Measurements from ENCODE around the gene WDR70. TPM values are rescaled to one million over a fixed set of nuclear protein-coding genes. Genes with fewer than 3 reads are reported as not detected.
"Not testable (repeated sequence)": the region's sequence is repeated elsewhere in the genome, so short reads cannot be mapped to it uniquely, and the experiment has no call there.

Gene WDR70
- total RNA-seq, 2 donors from 2014 or later: 22.7 to 35.8 TPM

GRCh38 chr5:37569466-37569865, 190.3 kb downstream of the WDR70 start:
- no peak for ATAC-seq
- peak overlapping the region in 1 of 2 donors; percentile 18 for H3K27ac Mint-ChIP-seq
- peaks cover 3 to 8% of the 10 kb centered on the region in 2 donors for H3K36me3 Mint-ChIP-seq
- no peak for DNase-seq (ENCODE audit: low spot score in 2 of 2)
- peaks cover 0 to 2% of the 10 kb centered on the region in 2 donors for H3K9me3 Mint-ChIP-seq

DNA sequence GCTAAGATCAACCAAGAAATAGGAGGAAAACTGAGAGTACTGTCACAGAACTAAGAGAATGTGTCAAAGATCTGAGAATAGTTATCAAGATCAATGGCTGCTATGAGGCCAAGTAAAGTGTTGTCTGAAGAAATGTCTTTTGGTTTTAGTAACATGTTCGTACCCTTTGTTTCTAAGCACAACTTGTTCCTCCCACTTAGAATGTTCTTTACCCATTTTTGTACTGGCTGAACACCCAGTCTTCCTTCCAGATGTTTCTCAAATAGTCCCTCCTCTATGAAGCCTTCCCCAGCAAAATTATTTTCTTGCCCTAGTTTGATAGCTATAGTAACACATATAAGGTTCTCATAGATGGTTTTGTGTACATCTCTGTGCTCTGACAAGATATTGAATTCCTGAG, 191.5 kb downstream of the WDR70 start:
- ATAC-seq: no peak
- DNase-seq (ENCODE audit: low spot score in 2 of 2): no peak
- peaks cover 7 to 12% of the 10 kb centered on the region in 2 donors for H3K36me3 Mint-ChIP-seq
- peaks cover 0 to 7% of the 10 kb centered on the region in 2 donors for H3K9me3 Mint-ChIP-seq
- no peak overlapping the region for H3K27ac Mint-ChIP-seq

DNA sequence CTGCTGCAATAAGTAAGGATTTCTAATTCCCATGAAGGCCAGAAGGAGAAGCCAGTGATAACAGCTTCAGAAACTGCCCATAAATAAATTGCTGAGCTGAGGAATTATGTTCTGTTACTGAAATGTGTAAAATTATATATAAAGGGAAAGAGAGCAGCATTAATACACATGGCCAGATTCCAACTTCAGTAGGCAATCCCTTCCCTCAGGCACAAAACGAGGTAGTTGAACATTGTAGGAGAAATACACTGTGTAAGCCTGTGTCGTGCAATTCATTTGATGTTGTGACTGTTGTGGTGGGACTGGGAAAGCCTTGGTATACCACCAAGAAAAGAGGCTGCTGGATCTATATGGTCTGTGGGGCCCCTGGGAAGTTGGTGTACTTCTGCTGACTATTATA, 192.9 kb downstream of the WDR70 start:
- Mint-ChIP-seq H3K36me3 (peaks cover 7 to 12% of the 10 kb centered on the region in 2 donors), H3K9me3 (peaks cover 0 to 7% of the 10 kb centered on the region in 2 donors), H3K27ac (no peak overlapping the region)
- DNase-seq (ENCODE audit: low spot score in 2 of 2): no peak
- no peak for ATAC-seq

- no peak for DNase-seq (ENCODE audit: low spot score in 2 of 2)
- Mint-ChIP-seq H3K9me3 (peaks cover 0 to 7% of the 10 kb centered on the region in 2 donors), H3K27ac (no peak overlapping the region), H3K36me3 (peaks cover 7 to 12% of the 10 kb centered on the region in 2 donors)
- ATAC-seq: no peak
These were observed 196.7 kb downstream of the WDR70 start for GRCh38 chr5:37575541-37576489.

GRCh38 chr5:37576552-37576951, 197.4 kb downstream of the WDR70 start:
- H3K27ac Mint-ChIP-seq: no peak overlapping the region
- no peak for DNase-seq (ENCODE audit: low spot score in 2 of 2)
- no peak for ATAC-seq
- peaks cover 0 to 7% of the 10 kb centered on the region in 2 donors for H3K9me3 Mint-ChIP-seq
- H3K36me3 Mint-ChIP-seq: peaks cover 7 to 12% of the 10 kb centered on the region in 2 donors

DNA sequence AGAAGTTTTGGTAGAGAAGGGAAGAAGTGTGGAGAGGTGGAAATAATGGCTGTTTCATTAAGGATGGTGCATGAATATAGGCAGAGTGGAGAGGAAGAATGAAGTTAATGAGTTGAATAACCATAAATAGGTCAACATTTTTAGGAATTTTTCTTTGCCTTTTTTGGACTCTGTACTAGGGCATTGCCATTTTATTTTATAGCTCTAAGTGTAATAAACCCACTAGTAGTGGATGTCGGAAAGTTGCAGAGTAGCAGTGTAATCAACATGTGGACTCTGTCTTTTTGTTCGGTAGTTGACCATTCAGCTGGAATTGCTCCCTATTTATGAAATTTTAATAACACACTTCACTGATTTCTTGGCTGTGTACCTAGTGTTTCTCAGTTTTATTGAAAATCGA, 199.1 kb downstream of the WDR70 start:
- ATAC-seq (no peak), DNase-seq (ENCODE audit: low spot score in 2 of 2) (no peak)
- Mint-ChIP-seq H3K27ac (no peak overlapping the region), H3K9me3 (peaks cover 0 to 7% of the 10 kb centered on the region in 2 donors), H3K36me3 (peaks cover 6 to 7% of the 10 kb centered on the region in 2 donors)

- H3K36me3 Mint-ChIP-seq: no peaks in the 10 kb centered on the region
- no peaks in the 10 kb centered on the region for H3K9me3 Mint-ChIP-seq
These were observed 201.0 kb downstream of the WDR70 start for GRCh38 chr5:37580106-37580505.

DNA sequence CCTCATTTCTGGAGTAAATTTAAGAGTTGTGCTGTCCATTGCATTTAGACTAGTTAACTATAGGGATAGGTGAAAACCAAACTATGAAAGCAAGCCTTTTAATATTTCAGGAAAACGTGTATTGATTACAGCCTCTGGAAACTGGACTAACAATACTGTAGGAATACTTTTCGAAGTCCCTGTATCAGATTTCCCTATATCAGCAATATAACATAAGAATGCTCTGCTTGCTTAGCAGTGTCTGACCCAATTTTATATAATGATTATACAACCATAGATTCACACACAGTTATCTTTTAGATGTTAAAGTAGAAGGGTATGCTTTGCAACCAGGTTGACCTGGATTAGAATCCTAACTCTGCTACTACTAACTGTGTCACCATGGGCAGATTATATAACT, 203.1 kb downstream of the WDR70 start:
- Mint-ChIP-seq H3K36me3 (no peaks in the 10 kb centered on the region), H3K27ac (no peak overlapping the region), H3K9me3 (no peaks in the 10 kb centered on the region)
- no peak for ATAC-seq
- DNase-seq (ENCODE audit: low spot score in 2 of 2): no peak

More at GRCh38 chr5:37580106-37580505, 201.0 kb downstream of the WDR70 start:
- no peak for DNase-seq (ENCODE audit: low spot score in 2 of 2)
- H3K27ac Mint-ChIP-seq: no peak overlapping the region
- ATAC-seq: no peak

DNA sequence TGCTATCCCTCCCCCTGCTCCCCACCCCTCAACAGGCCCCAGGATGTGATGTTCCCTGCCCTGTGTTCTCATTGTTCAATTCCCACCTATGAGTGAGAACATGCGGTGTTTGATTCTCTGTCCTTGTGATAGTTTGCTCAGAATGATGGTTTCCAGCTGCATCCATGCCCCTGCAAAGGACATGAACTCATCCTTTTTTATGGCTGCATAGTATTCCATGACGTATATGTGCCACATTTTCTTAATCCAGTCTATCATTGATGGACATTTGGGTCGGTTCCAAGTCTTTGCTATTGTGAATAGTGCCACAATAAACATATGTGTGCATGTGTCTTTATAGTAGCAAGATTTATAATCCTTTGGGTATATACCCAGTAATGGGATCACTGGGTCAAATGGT, 214.2 kb downstream of the WDR70 start:
- Mint-ChIP-seq H3K9me3 (peaks cover 7 to 16% of the 10 kb centered on the region in 2 donors), H3K36me3 (peaks cover 17 to 23% of the 10 kb centered on the region in 2 donors)
- ATAC-seq; DNase-seq (ENCODE audit: low spot score in 2 of 2); H3K27ac Mint-ChIP-seq: not testable (repeated sequence)

DNA sequence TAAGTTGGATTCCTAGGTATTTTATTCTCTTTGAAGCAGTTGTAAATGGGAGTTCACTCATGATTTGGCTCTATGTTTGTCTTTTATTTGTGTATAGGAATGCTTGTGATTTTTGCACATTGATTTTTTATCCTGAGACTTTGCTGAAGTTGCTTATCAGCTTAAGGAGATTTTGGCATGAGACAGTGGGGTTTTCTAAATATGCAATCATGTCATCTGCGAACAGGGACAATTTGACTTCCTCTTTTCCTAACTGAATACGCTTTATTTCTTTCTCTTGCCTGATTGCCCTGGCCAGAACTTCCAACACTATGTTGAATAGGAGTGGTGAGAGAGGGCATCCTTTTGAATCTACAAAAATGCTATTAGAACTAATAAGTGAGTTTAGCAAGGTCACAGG, 215.7 kb downstream of the WDR70 start:
- not testable (repeated sequence) for DNase-seq (ENCODE audit: low spot score in 2 of 2); H3K27ac Mint-ChIP-seq; ATAC-seq
- H3K36me3 Mint-ChIP-seq: peaks cover 25 to 30% of the 10 kb centered on the region in 2 donors
- peaks cover 12 to 23% of the 10 kb centered on the region in 2 donors for H3K9me3 Mint-ChIP-seq

DNA sequence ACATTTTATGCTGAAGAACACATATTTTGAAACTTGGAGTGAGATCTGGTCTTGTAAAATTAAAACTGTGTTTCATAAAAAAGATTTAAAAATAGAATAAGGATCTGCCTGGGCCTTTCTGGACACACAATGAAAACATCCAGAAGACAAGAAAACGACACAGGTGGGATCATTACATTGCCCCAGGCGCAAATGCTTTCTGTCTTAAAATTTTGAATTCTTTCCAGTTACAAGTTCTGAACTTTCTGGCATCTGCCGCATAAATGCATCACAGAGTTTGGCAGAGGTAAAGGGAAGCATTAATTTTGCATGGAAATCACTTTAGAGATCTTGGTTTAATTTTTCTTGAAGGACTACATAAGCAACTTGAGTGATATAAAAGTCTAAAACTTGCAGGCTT, 219.6 kb downstream of the WDR70 start:
- no peak for ATAC-seq
- no peak for DNase-seq (ENCODE audit: low spot score in 2 of 2)
- H3K36me3 Mint-ChIP-seq: peaks cover 31 to 32% of the 10 kb centered on the region in 2 donors
- no peak overlapping the region for H3K27ac Mint-ChIP-seq
- peaks cover 5 to 26% of the 10 kb centered on the region in 2 donors for H3K9me3 Mint-ChIP-seq

GRCh38 chr5:37601163-37601562, 222.0 kb downstream of the WDR70 start:
- Mint-ChIP-seq H3K36me3 (peaks cover 25 to 31% of the 10 kb centered on the region in 2 donors), H3K9me3 (peaks cover 5 to 26% of the 10 kb centered on the region in 2 donors), H3K27ac (no peak overlapping the region)
- ATAC-seq (no peak), DNase-seq (ENCODE audit: low spot score in 2 of 2) (no peak)

DNA sequence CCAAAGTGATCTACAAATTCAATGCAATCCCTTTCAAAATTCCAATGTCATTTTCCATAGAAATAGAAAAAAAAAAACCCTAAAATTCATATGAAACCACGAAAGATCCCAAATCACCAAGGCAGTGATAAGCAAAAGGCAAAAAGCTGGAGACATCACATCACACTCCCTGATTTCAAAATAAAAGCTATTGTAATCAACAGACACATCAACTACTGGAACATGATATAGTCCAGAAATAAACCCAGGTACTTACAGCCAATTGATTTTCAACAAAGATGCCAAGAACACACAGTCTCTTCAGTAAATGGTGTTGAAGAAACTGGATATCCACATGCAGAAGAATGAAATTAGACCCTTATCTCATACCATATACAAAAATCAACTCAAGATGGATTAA, 224.0 kb downstream of the WDR70 start:
- DNase-seq (ENCODE audit: low spot score in 2 of 2): no peak
- ATAC-seq: no peak
- H3K36me3 Mint-ChIP-seq: peaks cover 21 to 23% of the 10 kb centered on the region in 2 donors
- no peak overlapping the region for H3K27ac Mint-ChIP-seq
- H3K9me3 Mint-ChIP-seq: peaks cover 5 to 19% of the 10 kb centered on the region in 2 donors

GRCh38 chr5:37604290-37604689, 225.2 kb downstream of the WDR70 start:
- no peak for DNase-seq (ENCODE audit: low spot score in 2 of 2)
- Mint-ChIP-seq H3K36me3 (peaks cover 13 to 20% of the 10 kb centered on the region in 2 donors), H3K27ac (no peak overlapping the region), H3K9me3 (peaks cover 0 to 10% of the 10 kb centered on the region in 2 donors)
- no peak for ATAC-seq

DNA sequence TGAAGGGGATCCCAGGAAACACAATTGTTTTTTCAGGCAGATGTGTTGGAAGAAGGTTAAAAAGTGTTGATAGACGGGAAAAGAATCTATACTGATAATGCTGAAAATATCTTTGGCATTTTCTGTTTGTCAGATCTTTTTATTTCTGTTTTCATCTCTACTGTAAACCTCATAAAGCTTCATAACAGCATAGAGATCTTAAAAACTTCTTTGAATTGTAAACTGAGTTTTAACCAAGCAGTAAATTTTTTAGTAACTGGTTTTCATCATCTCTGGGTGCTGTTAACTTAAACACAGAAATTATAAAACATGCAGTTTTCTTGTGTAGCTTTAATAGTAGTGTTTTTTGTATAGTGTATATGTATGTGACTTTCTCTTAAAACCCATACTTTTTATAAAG, 227.0 kb downstream of the WDR70 start:
- DNase-seq (ENCODE audit: low spot score in 2 of 2) (no peak), ATAC-seq (no peak)
- H3K9me3 Mint-ChIP-seq: peaks cover 0 to 7% of the 10 kb centered on the region in 2 donors
- no peak overlapping the region for H3K27ac Mint-ChIP-seq
- peaks cover 8 to 16% of the 10 kb centered on the region in 2 donors for H3K36me3 Mint-ChIP-seq

DNA sequence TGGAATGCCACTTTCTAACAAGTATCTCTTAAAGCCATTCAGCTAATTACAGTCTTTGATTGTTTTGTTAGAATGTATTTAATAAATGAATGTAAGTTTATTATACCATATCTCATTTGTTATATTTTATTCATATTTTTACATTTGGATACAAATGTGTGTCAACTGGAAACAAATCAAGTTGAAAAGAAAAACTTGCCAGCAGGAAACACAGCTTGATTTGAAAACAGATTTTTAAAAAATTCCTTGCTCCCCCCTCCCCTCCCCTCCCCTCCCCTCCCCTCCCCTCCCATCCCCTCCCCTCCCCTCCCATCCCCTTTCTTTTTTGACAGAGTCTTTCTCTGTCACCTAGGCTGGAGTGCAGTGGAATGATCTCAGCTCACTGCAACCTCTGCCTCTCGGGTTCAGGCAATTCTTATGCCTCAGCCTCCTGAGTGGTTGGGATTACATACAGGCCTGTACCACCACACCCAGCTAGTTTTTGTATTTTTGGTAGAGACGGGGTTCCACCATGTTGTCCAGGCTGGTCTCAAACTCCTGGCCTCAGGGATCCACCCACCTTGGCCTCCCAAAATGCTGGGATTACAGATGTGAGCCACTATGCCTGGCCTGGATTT, 227.6 kb downstream of the WDR70 start:
- Mint-ChIP-seq H3K9me3 (peaks cover 0 to 1% of the 10 kb centered on the region in 2 donors), H3K27ac (no peak overlapping the region), H3K36me3 (peaks cover 2 to 10% of the 10 kb centered on the region in 2 donors)
- ATAC-seq (no peak), DNase-seq (ENCODE audit: low spot score in 2 of 2) (no peak)

DNA sequence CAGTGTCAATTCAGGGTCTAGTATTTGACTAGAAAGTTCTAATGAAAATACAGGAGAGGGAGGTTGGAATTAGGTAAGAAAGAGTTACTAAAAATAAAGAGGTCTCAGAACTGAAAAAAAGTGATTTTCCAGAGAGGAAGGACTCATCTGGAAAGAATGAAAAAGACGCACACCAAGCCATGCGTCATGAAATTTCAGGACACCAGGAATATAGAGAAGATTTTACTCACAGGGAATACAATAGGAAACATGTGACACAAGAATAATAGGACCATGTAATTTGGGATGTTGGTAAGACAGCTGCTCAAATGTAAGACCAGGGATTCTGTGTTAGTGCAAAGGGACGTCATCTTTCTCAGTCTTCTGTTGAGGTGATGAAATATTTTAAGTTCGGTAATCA, 236.1 kb downstream of the WDR70 start:
- DNase-seq (ENCODE audit: low spot score in 2 of 2) (no peak), ATAC-seq (no peak)
- H3K9me3 Mint-ChIP-seq: peaks cover 0 to 3% of the 10 kb centered on the region in 2 donors
- H3K36me3 Mint-ChIP-seq: peaks cover 10 to 25% of the 10 kb centered on the region in 2 donors
- no peak overlapping the region for H3K27ac Mint-ChIP-seq
